ENCODE results near the gene KIF18B. TPM values are rescaled to one million over a fixed set of nuclear protein-coding genes. Genes with fewer than 3 reads are reported as not detected.

Gene KIF18B
- polyA plus RNA-seq, 3 donors: not detected

DNA sequence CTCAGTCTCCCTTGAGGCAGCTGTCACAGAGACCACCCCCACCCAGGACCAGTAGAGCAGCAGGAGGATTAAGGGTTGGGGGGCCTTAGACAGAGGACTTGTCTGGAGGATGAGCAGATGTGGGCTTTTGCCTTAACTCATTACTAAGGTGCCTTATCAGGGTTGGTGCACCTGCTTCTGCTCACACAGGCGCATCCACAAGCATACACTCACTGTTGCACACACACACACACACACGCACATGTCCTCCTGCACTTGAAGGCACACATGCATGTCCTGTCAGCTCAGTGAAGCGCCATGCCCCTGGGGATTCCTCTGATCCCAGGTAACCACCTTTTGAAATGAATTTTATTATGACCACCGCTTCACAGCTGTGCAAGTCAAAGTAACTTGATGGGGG is 33.4 kb downstream of the KIF18B start:
- H3K9me3 Mint-ChIP-seq: no peaks in the 10 kb centered on the region
- Histone ChIP-seq H4K20me1 (ENCODE audit: insufficient read depth, low read length) (no peaks in the 10 kb centered on the region), H3K9me3 (replicated peaks in 1 of 2; ENCODE audit: control insufficient read depth in 1 of 2, insufficient read depth in 1 of 2, low read length in 2 of 2) (no peaks in the 10 kb centered on the region), H3K36me3 (replicated peaks in 1 of 2; ENCODE audit: control insufficient read depth in 1 of 2, insufficient read depth in 2 of 2, low read length in 2 of 2) (no peaks in the 10 kb centered on the region), H3K9ac (ENCODE audit: insufficient read depth, low read length, poor library complexity, severe bottlenecking) (no peak overlapping the region), H3K4me3 (replicated peaks in 1 of 3; ENCODE audit: low read depth in 2 of 3, low read length in 3 of 3) (no peak overlapping the region), H2AFZ (ENCODE audit: insufficient read depth, low read depth, low read length, poor library complexity, severe bottlenecking) (no peak overlapping the region), H3K79me2 (ENCODE audit: insufficient read depth, low read length) (no peaks in the 10 kb centered on the region), H3K27me3 (ENCODE audit: control insufficient read depth in 2 of 2, insufficient read depth in 2 of 2, low read length in 2 of 2) (peaks cover 6 to 27% of the 10 kb centered on the region in 2 donors), H3K4me2 (replicated peaks; ENCODE audit: extremely low read depth, low read length, poor library complexity, severe bottlenecking) (no peak overlapping the region), H3K27ac (ENCODE audit: low read depth in 1 of 2, low read length in 2 of 2) (no peak overlapping the region), H3K4me1 (ENCODE audit: control insufficient read depth in 1 of 2, insufficient read depth in 2 of 2, low read length in 2 of 2) (peaks cover 23 to 30% of the 10 kb centered on the region in 2 donors)
- 84% methylated on average over 4 of the region's 4 CpGs for WGBS (ENCODE audit: insufficient coverage)
- no peak overlapping the region for H3K4me3 Mint-ChIP-seq
- peaks cover 0 to 11% of the 10 kb centered on the region in 2 donors for H3K36me3 Mint-ChIP-seq
- intact Hi-C loops (cut with micrococcal nuclease): no loop called here
- peak in 1 of 3 donors; percentile 4 for DNase-seq
- no peak overlapping the region for H3K27ac Mint-ChIP-seq
- peaks cover 28 to 42% (median 33%) of the 10 kb centered on the region in 3 donors for H3K27me3 Mint-ChIP-seq (ENCODE audit: low read depth in 3 of 3)
- no peak for TF ChIP-seq CTCF (IDR thresholded peaks at IDR 0.05)
- H3K4me1 Mint-ChIP-seq: peaks cover 29% of the 10 kb centered on the region

GRCh38 chr17:44913676-44914075 is 33.9 kb downstream of the KIF18B start:
- Mint-ChIP-seq H3K27me3 (ENCODE audit: low read depth in 3 of 3) (peaks cover 28 to 42% (median 33%) of the 10 kb centered on the region in 3 donors), H3K4me3 (peak overlapping the region in 1 of 2 donors; percentile 47)
- no peak for TF ChIP-seq CTCF (IDR thresholded peaks at IDR 0.05)

More at GRCh38 chr17:44913676-44914075, 33.9 kb downstream of the KIF18B start:
- Histone ChIP-seq H3K79me2 (ENCODE audit: insufficient read depth, low read length) (no peaks in the 10 kb centered on the region), H3K9ac (ENCODE audit: insufficient read depth, low read length, poor library complexity, severe bottlenecking) (no peak overlapping the region), H3K36me3 (replicated peaks in 1 of 2; ENCODE audit: control insufficient read depth in 1 of 2, insufficient read depth in 2 of 2, low read length in 2 of 2) (no peaks in the 10 kb centered on the region), H3K4me1 (ENCODE audit: control insufficient read depth in 1 of 2, insufficient read depth in 2 of 2, low read length in 2 of 2) (peaks cover 23 to 30% of the 10 kb centered on the region in 2 donors), H3K4me2 (replicated peaks; ENCODE audit: extremely low read depth, low read length, poor library complexity, severe bottlenecking) (no peak overlapping the region), H3K9me3 (replicated peaks in 1 of 2; ENCODE audit: control insufficient read depth in 1 of 2, insufficient read depth in 1 of 2, low read length in 2 of 2) (no peaks in the 10 kb centered on the region), H3K4me3 (replicated peaks in 1 of 3; ENCODE audit: low read depth in 2 of 3, low read length in 3 of 3) (no peak overlapping the region), H2AFZ (ENCODE audit: insufficient read depth, low read depth, low read length, poor library complexity, severe bottlenecking) (no peak overlapping the region), H3K27me3 (ENCODE audit: control insufficient read depth in 2 of 2, insufficient read depth in 2 of 2, low read length in 2 of 2) (peaks cover 6 to 27% of the 10 kb centered on the region in 2 donors), H4K20me1 (ENCODE audit: insufficient read depth, low read length) (no peaks in the 10 kb centered on the region), H3K27ac (ENCODE audit: low read depth in 1 of 2, low read length in 2 of 2) (no peak overlapping the region)
- Mint-ChIP-seq H3K4me1 (peaks cover 29% of the 10 kb centered on the region), H3K27ac (no peak overlapping the region), H3K9me3 (peaks cover 0 to 2% (median 0%) of the 10 kb centered on the region in 7 donors), H3K36me3 (peaks cover 0 to 11% of the 10 kb centered on the region in 2 donors)
- WGBS (ENCODE audit: insufficient coverage): no CpG with 5 or more reads among the region's 6 CpGs
- no peak for DNase-seq
- intact Hi-C loops (cut with micrococcal nuclease): no loop called here
